Lower lobe of right lung (tissue), 2 donors: ENCODE data around the gene SLC7A5. TPM values are rescaled to one million over a fixed set of nuclear protein-coding genes. Genes with fewer than 3 reads are reported as not detected.
"Not testable (repeated sequence)": the region's sequence is repeated elsewhere in the genome, so short reads cannot be mapped to it uniquely, and the experiment has no call there.

Source experiments
- ATAC-seq, 2 donors: fragments of 200-7000 bp; cut with Tn5 transposase; one replicate each; pipeline ENCODE4 v1.9.1; 2020 to 2022; ENCODE audit warnings: mild to moderate bottlenecking in 2 of 2, moderate library complexity in 2 of 2
- DNase-seq: peaks from one replicate; pipeline ENCODE4 v3.0.0-alpha.2; 2020
- H3K27ac ChIP-seq: fragments of 200-600 bp; one replicate; pipeline ENCODE4 v1.8.0; 2022
- H3K27me3 ChIP-seq: fragments of 200-600 bp; one replicate; pipeline ENCODE4 v1.8.0; 2022; ENCODE audit warnings: low read depth
- H3K36me3 ChIP-seq: fragments of 200-600 bp; one replicate; pipeline ENCODE4 v1.8.0; 2022; ENCODE audit warnings: mild to moderate bottlenecking
- H3K4me1 ChIP-seq: fragments of 200-600 bp; one replicate; pipeline ENCODE4 v1.8.0; 2022
- H3K4me3 ChIP-seq: fragments of 200-600 bp; one replicate; pipeline ENCODE4 v1.8.0; 2022; ENCODE audit warnings: mild to moderate bottlenecking
- H3K9me3 ChIP-seq: fragments of 200-600 bp; one replicate; pipeline ENCODE4 v1.8.0; 2022
- intact Hi-C: fragments of 100-400 bp; cut with DNase I; formaldehyde crosslinking; loops from one replicate; pipeline ENCODE4 v1.11.0; 2022
- total RNA-seq: library from RNA; stranded (reverse); fragmentation: NEBNext Ultra II Directional; extraction: Animal tissue kit (Norgen Biotek cat#: 25700); gene quantifications from one replicate; pipeline ENCODE4 v1.2.1, GENCODE V29; 2021
- TF ChIP-seq, protein P1 (sequence below): fragments of 200-600 bp; IDR thresholded peaks from one replicate; pipeline ENCODE4 v1.8.0; 2022; ENCODE audit warnings: antibody characterized with exemption, mild to moderate bottlenecking
- donor health status: DM: no; HTN: yes; CAD: no; lungs with severe emphysema.

SLC7A5 gene
- total RNA-seq, 1 donor from 2014 or later = 10.7 TPM

DNA sequence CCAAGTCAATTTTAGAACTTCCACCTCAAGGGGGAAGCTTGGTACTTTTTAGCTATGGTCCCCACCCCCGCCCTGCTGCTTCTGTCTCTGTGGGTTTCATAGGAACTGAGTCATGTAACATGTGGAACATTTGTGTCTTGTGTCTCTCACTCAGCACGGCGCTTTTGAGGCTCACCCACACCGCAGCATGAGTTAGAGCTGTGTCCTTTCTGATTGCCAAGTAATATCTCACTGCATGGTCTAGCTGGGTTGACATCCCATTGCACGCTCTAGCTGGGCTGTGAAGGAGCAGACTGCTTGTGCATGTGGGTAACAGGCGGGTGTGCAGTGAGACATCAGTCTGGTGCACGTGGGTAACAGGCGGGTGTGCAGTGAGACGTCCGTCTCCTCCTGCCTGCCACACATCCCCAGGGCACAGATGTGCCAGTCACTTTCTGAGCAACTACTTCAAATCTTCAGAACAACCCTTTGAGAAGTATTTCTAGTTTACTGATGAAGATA is 26.4 kb upstream of the SLC7A5 start:
- Histone ChIP-seq H3K4me1 (no peaks in the 10 kb centered on the region), H3K27me3 (peaks cover 5% of the 10 kb centered on the region), H3K4me3 (no peak overlapping the region), H3K36me3 (no peaks in the 10 kb centered on the region), H3K27ac (peak overlapping the region; percentile 24), H3K9me3 (no peaks in the 10 kb centered on the region)
- intact Hi-C loops = no loop called here
- peak; percentile 58 for DNase-seq
- TF ChIP-seq, protein P1, sequence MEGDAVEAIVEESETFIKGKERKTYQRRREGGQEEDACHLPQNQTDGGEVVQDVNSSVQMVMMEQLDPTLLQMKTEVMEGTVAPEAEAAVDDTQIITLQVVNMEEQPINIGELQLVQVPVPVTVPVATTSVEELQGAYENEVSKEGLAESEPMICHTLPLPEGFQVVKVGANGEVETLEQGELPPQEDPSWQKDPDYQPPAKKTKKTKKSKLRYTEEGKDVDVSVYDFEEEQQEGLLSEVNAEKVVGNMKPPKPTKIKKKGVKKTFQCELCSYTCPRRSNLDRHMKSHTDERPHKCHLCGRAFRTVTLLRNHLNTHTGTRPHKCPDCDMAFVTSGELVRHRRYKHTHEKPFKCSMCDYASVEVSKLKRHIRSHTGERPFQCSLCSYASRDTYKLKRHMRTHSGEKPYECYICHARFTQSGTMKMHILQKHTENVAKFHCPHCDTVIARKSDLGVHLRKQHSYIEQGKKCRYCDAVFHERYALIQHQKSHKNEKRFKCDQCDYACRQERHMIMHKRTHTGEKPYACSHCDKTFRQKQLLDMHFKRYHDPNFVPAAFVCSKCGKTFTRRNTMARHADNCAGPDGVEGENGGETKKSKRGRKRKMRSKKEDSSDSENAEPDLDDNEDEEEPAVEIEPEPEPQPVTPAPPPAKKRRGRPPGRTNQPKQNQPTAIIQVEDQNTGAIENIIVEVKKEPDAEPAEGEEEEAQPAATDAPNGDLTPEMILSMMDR = no peak
- peak; percentile 73 to 84 for ATAC-seq

DNA sequence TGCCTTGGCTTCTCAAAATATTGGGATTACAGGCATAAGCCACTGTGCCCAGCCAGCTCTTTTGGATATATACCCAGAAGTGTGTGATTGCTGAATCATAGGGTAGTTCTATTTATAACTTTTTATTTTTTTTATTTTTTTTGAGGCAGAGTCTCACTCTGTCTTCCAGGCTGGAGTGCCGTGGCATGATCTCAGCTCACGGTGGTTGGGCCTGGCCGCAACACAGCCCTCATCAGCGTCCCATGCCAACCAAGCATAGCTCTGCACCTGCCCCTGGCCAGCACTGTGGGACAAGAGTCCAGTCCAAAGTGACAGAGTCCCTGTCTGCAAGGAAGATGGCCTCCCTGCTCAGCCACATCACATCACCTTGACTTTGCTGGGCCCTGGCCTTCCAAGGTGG is 24.7 kb upstream of the SLC7A5 start:
- DNase-seq, H3K4me3 ChIP-seq, H3K9me3 ChIP-seq, H3K27me3 ChIP-seq, ATAC-seq, H3K27ac ChIP-seq, H3K36me3 ChIP-seq, H3K4me1 ChIP-seq, intact Hi-C loops: not testable (repeated sequence)

DNA sequence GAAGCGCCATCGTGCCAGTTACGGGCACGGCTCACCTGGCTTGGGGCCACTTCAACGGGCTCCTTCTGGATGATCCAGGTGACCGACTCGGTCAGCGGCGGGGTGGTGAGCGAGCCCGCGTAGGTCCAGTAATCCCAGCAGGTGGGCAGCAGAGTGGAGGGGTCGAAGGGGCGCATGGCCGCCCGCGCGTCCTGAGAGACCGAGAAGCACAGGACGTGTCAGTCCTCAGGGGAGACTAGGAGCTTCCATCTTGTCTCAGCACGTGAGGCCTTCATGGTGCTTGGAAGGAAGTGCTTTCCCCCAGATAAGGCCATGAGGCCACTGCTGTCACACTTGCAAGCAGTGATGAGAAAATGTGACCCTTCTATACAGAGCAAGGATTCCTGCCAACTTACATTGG is 22.5 kb upstream of the SLC7A5 start:
- DNase-seq (no peak), ATAC-seq (no peak)
- no peaks in the 10 kb centered on the region for H3K36me3 ChIP-seq
- intact Hi-C loops = no loop called here
- H3K27me3 ChIP-seq = no peaks in the 10 kb centered on the region
- TF ChIP-seq, protein P1 = no peak
- H3K4me1 ChIP-seq = no peaks in the 10 kb centered on the region
- no peak overlapping the region for H3K4me3 ChIP-seq
- H3K9me3 ChIP-seq = no peaks in the 10 kb centered on the region
- H3K27ac ChIP-seq = no peak overlapping the region

DNA sequence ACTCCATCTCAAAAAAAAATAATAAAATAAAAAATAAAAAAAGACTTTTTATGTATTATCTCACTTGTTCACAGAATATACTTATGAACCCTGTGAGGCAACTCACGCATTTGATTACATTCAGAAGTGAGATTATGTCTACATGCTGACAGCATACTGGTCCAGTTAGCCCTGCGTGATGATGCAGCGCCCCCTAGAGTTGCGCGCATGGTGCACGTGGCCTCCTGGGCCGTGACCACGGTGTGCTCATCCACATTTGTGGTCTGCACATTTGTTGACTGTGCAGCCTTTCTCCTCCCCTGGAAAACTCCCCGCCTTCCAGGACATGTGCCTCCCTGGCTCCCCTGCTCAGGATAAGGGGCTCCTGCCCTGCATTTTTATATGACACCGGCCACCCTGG is 20.5 kb upstream of the SLC7A5 start:
- peak; percentile 80 for DNase-seq
- H3K4me3 ChIP-seq, H3K27ac ChIP-seq, H3K36me3 ChIP-seq, H3K4me1 ChIP-seq, intact Hi-C loops, H3K27me3 ChIP-seq, H3K9me3 ChIP-seq: not testable (repeated sequence)
- peak; percentile 82 to 83 for ATAC-seq
- TF ChIP-seq, protein P1 = peak; percentile 56

DNA sequence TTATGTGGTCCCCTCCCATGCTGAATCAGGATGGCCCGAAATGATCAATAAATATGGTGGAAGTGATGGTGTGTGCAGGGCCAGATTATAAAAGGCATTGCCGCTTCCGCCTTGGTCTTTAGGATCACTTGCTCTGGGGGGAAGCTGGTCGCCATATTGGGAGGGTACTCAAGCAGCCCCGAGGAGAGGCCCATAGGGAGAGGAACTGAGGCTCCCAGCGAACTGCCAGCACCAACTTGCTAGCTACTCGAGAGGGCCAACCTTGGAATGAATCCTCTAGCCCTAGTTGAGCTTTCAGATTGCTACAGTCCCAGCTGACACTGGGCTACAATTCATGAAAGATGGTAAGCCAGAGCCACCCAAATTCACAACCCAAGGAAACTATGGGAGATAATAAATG is 19.0 kb upstream of the SLC7A5 start:
- H3K27me3 ChIP-seq, DNase-seq, ATAC-seq, intact Hi-C loops, H3K27ac ChIP-seq, H3K4me3 ChIP-seq, H3K36me3 ChIP-seq, H3K9me3 ChIP-seq, H3K4me1 ChIP-seq: not testable (repeated sequence)

DNA sequence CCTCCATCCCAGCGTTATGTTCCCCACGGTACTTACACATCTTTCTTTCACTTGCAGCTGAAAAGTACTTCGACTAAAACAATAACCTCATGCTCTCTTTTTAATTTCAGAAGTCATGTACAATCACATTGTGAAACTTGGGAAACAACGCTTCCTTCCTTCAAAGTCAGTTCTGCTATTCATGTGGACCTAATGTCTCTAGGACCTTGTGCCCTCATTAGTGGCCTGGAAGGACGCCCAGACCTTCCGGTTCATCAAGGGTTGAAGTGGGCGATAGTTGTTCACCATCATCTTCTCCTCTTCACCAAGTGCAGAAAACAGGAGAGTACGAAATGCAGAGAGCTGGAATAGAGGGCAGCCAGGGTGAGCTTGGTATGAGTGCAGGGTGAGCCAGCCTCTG is 18.6 kb upstream of the SLC7A5 start:
- H3K9me3 ChIP-seq, H3K27me3 ChIP-seq, H3K36me3 ChIP-seq, H3K27ac ChIP-seq, ATAC-seq, H3K4me1 ChIP-seq, DNase-seq, H3K4me3 ChIP-seq, intact Hi-C loops: not testable (repeated sequence)

DNA sequence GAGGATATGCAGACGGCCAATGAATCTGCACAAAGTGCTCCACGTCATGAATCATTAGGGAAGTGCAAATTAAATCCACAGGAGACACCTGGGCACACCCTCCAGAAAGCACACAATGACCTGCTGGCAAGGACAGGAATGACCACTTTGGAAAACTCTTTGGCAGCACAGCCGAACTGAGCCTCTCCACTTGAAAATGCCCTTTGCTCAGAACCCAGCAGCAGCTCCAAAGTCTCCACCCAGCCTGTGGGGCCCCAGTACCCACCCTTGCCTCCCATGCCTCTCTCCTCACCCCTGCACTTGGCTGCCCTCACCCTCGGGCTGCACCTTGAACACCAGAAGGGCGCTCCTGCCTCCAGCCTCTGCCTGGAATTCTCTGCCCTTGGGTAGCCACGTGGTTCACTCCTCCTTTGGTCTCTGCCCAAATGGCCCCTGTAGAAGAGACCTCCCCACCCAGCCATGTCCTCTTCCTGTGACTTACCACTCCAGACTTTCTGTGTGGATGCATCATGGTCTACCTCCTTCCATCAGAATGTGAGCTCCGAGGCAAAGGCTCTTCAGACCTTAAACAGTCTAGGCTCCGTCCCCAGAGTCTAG is 16.2 kb upstream of the SLC7A5 start:
- H3K9me3 ChIP-seq, H3K27me3 ChIP-seq, H3K36me3 ChIP-seq, H3K4me1 ChIP-seq, H3K4me3 ChIP-seq, intact Hi-C loops: not testable (repeated sequence)
- H3K27ac ChIP-seq = peak overlapping the region; percentile 41
- ATAC-seq (peak; percentile 89 to 90), DNase-seq (peak; percentile 62)
